ENCODE data around the gene IGF2BP3.

DNA sequence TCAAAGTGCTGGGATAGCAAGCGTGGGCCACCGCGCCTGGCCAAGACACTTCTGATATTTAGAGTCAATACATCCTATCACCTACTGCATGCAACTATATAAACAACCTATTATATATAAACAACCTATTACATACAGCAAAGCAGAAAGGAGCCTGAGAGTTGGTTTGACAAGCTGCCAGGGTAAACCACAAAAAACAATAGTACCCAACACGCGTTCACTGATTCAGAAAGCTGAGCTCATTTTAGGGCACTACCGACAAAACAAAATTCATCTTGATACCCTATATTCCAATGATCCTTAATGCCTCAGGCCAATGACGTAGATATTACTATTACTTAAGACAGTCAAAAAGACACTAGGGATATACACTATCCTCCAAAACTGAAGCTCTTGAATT lies 154.9 kb downstream of the IGF2BP3 start:
- no peak for TF ChIP-seq POLR2A (IDR thresholded peaks at IDR 0.05)
- TF ChIP-seq, protein P1, sequence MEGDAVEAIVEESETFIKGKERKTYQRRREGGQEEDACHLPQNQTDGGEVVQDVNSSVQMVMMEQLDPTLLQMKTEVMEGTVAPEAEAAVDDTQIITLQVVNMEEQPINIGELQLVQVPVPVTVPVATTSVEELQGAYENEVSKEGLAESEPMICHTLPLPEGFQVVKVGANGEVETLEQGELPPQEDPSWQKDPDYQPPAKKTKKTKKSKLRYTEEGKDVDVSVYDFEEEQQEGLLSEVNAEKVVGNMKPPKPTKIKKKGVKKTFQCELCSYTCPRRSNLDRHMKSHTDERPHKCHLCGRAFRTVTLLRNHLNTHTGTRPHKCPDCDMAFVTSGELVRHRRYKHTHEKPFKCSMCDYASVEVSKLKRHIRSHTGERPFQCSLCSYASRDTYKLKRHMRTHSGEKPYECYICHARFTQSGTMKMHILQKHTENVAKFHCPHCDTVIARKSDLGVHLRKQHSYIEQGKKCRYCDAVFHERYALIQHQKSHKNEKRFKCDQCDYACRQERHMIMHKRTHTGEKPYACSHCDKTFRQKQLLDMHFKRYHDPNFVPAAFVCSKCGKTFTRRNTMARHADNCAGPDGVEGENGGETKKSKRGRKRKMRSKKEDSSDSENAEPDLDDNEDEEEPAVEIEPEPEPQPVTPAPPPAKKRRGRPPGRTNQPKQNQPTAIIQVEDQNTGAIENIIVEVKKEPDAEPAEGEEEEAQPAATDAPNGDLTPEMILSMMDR (IDR thresholded peaks at IDR 0.05) = no peak
